ENCODE results near the gene CACNA2D4.

The CACNA2D4 gene

GRCh38 chr12:1907652-1908611, 10.5 kb downstream of the CACNA2D4 start:
- no peak overlapping the region for H3K27ac Mint-ChIP-seq
- H3K27me3 Mint-ChIP-seq (ENCODE audit: low read depth) = peaks cover 23% of the 10 kb centered on the region
- peak; percentile 3 for DNase-seq (ENCODE audit: low spot score)
- peak overlapping the region; percentile 42 for H3K4me3 Mint-ChIP-seq
- peaks cover 37% of the 10 kb centered on the region for H3K9me3 Mint-ChIP-seq
- H3K4me1 Mint-ChIP-seq (ENCODE audit: low read depth) = peaks cover 5% of the 10 kb centered on the region
- H3K36me3 Mint-ChIP-seq (ENCODE audit: low read depth) = peaks cover 2% of the 10 kb centered on the region

GRCh38 chr12:1906579-1906978, 11.9 kb downstream of the CACNA2D4 start:
- H3K9me3 Mint-ChIP-seq = peaks cover 51% of the 10 kb centered on the region
- H3K4me1 Mint-ChIP-seq (ENCODE audit: low read depth) = peaks cover 4% of the 10 kb centered on the region
- H3K4me3 Mint-ChIP-seq = no peak overlapping the region
- peak; percentile 2 for DNase-seq (ENCODE audit: low spot score)
- peaks cover 2% of the 10 kb centered on the region for H3K36me3 Mint-ChIP-seq (ENCODE audit: low read depth)
- no peak overlapping the region for H3K27ac Mint-ChIP-seq
- H3K27me3 Mint-ChIP-seq (ENCODE audit: low read depth) = peaks cover 31% of the 10 kb centered on the region

GRCh38 chr12:1904875-1905274, 13.6 kb downstream of the CACNA2D4 start:
- Mint-ChIP-seq H3K36me3 (ENCODE audit: low read depth) (peaks cover 2% of the 10 kb centered on the region), H3K4me3 (no peak overlapping the region), H3K27me3 (ENCODE audit: low read depth) (peaks cover 40% of the 10 kb centered on the region), H3K9me3 (peaks cover 51% of the 10 kb centered on the region), H3K4me1 (ENCODE audit: low read depth) (peaks cover 4% of the 10 kb centered on the region), H3K27ac (no peak overlapping the region)
- no peak for DNase-seq (ENCODE audit: low spot score)

DNA sequence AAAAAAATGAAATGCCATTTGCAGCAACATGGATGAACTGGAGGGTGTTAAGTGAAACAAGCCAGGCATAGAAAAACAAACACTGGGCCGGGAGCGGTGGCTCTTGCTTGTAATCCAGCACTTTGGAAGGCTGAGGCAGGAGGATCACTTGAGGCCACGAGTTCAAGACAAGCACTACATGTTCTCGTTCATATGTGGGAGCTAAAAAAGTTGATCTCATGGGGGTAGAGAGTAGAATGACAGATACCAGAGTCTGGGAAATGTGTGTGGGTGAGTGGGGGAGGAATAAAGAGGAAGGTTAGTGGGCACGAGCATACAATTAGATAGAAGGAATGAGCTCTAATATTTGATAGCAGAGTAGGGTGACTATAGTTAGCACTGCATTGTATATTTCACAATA, 21.5 kb downstream of the CACNA2D4 start:
- Mint-ChIP-seq H3K4me1 (ENCODE audit: low read depth) (no peaks in the 10 kb centered on the region), H3K9me3 (peaks cover 14% of the 10 kb centered on the region), H3K36me3 (ENCODE audit: low read depth) (no peaks in the 10 kb centered on the region), H3K27me3 (ENCODE audit: low read depth) (peaks cover 65% of the 10 kb centered on the region), H3K27ac (no peak overlapping the region), H3K4me3 (no peak overlapping the region)
- no peak for DNase-seq (ENCODE audit: low spot score)

DNA sequence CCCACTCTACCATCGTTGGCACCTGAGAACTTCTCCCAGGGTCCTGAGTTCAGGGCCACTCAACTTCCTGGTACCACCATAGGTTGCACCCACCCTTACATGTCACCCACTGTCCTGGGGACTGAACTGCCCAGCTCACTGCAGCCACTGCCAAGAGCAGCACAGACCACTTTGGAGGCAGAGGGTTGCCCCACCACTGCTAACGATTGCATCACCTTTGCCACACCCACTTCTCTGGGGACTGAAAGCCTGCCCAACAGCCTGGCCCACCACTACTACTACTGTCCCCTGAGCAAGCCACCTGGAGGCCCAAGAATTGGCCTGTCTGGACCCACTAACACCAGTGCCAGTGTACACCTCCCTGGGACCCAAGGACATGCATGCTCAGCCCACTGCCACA, 27.6 kb downstream of the CACNA2D4 start:
- no peak overlapping the region for H3K4me3 Mint-ChIP-seq
- no peaks in the 10 kb centered on the region for H3K4me1 Mint-ChIP-seq (ENCODE audit: low read depth)
- peaks cover 18% of the 10 kb centered on the region for H3K9me3 Mint-ChIP-seq
- peaks cover 34% of the 10 kb centered on the region for H3K27me3 Mint-ChIP-seq (ENCODE audit: low read depth)
- DNase-seq (ENCODE audit: low spot score) = no peak
- H3K36me3 Mint-ChIP-seq (ENCODE audit: low read depth) = no peaks in the 10 kb centered on the region
- H3K27ac Mint-ChIP-seq = no peak overlapping the region

- no peak for DNase-seq (ENCODE audit: low spot score)
- Mint-ChIP-seq H3K27ac (no peak overlapping the region), H3K36me3 (ENCODE audit: low read depth) (no peaks in the 10 kb centered on the region), H3K4me3 (no peak overlapping the region), H3K27me3 (ENCODE audit: low read depth) (peaks cover 34% of the 10 kb centered on the region), H3K4me1 (ENCODE audit: low read depth) (no peaks in the 10 kb centered on the region), H3K9me3 (peaks cover 18% of the 10 kb centered on the region)
Measured at GRCh38 chr12:1890119-1890703, 28.2 kb downstream of the CACNA2D4 start.

DNA sequence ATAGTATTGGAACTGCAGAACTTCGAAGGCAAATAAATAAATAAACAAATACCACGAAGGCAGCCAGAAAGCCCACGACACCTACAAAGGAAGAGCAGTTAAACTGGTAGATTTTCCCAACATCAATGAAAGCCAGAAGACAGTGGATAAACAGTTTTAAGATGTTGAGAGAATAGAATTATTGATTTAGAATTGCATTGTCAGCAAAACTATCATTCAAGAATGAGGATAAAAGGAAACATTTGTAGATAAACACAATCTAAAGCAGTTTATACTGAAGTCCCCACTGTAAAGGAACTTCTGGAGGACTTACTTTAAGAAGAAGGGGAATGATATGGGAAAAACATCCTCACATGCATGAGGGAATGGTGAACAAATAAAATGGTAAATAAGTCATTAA, 29.5 kb downstream of the CACNA2D4 start:
- peaks cover 18% of the 10 kb centered on the region for H3K9me3 Mint-ChIP-seq
- DNase-seq (ENCODE audit: low spot score) = no peak
- H3K27ac Mint-ChIP-seq = no peak overlapping the region
- peaks cover 23% of the 10 kb centered on the region for H3K27me3 Mint-ChIP-seq (ENCODE audit: low read depth)
- no peak overlapping the region for H3K4me3 Mint-ChIP-seq
- H3K36me3 Mint-ChIP-seq (ENCODE audit: low read depth) = no peaks in the 10 kb centered on the region
- no peaks in the 10 kb centered on the region for H3K4me1 Mint-ChIP-seq (ENCODE audit: low read depth)

DNA sequence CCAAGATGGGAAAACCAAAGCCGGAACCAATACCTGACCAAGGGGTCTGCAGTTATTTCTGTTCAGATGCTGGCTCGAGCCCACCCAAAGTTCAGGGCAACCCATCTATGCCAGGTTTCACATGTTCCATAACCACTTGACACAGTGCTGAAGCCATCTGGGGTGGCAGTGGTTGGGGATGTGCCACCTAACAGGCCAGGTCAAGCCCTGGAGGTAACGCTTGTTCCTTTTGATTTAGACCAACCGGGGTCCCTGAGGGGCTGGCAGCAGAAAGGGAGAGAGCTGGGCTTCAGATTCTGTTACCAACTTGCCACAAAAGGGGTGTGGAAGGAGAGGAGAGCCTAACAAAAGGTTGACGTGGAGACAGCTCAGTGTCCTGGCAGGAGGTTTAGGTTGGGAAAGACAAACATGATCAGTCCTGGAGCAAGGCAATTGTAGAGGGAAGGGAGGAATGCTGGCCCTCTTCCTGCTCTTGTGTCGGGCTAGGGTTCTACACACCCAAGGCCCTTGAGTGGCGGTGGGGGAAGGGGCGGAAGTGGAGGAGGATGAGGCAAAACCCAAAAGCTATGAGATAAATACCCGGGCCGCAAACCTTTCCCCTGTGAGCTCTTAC, 31.9 kb downstream of the CACNA2D4 start:
- no peak for DNase-seq (ENCODE audit: low spot score)
- H3K27ac Mint-ChIP-seq = no peak overlapping the region
- H3K4me1 Mint-ChIP-seq (ENCODE audit: low read depth) = no peaks in the 10 kb centered on the region
- no peaks in the 10 kb centered on the region for H3K36me3 Mint-ChIP-seq (ENCODE audit: low read depth)
- H3K4me3 Mint-ChIP-seq = no peak overlapping the region
- peaks cover 11% of the 10 kb centered on the region for H3K27me3 Mint-ChIP-seq (ENCODE audit: low read depth)
- peaks cover 5% of the 10 kb centered on the region for H3K9me3 Mint-ChIP-seq

DNA sequence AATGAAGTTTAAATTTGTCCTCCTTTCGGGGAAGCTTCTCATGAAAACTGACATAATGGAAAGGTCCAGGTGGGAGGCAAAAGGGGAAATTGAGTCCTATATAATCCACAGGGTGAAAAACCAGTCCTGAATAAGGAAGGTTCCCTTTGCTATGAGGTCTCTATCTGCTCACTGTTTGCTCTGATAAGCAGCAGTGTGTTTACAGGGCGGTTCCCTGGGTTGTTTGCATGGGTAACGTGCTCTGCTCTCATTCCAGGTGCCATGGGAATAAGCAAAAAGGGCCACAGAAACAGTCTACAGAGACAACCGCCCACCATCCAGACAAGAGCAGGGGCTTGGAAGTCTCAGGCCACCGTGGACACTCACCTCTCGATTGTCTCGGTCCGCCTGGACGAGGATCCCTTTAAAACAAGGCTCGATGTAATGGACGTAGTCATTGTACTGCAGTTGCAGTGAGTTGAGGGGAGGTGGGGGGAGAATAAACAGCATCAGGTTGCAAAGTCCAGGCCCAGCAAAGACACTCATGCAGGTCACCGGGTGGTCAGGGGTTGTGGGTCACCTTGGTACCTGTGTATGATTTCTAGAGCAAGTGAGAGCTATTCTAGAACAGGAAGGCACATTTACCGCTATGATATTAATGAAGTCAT, 32.7 kb downstream of the CACNA2D4 start:
- no peak for DNase-seq (ENCODE audit: low spot score)
- no peak overlapping the region for H3K4me3 Mint-ChIP-seq
- no peak overlapping the region for H3K27ac Mint-ChIP-seq
- H3K4me1 Mint-ChIP-seq (ENCODE audit: low read depth) = no peaks in the 10 kb centered on the region
- H3K9me3 Mint-ChIP-seq = no peaks in the 10 kb centered on the region
- no peaks in the 10 kb centered on the region for H3K36me3 Mint-ChIP-seq (ENCODE audit: low read depth)
- peaks cover 11% of the 10 kb centered on the region for H3K27me3 Mint-ChIP-seq (ENCODE audit: low read depth)

- no peaks in the 10 kb centered on the region for H3K4me1 Mint-ChIP-seq (ENCODE audit: low read depth)
- H3K27me3 Mint-ChIP-seq (ENCODE audit: low read depth) = peaks cover 11% of the 10 kb centered on the region
Measured at GRCh38 chr12:1885082-1885596, 33.3 kb downstream of the CACNA2D4 start.

GRCh38 chr12:1884651-1885050, 33.8 kb downstream of the CACNA2D4 start:
- Mint-ChIP-seq H3K27ac (no peak overlapping the region), H3K9me3 (no peaks in the 10 kb centered on the region), H3K36me3 (ENCODE audit: low read depth) (no peaks in the 10 kb centered on the region), H3K4me3 (no peak overlapping the region), H3K27me3 (ENCODE audit: low read depth) (peaks cover 11% of the 10 kb centered on the region), H3K4me1 (ENCODE audit: low read depth) (no peaks in the 10 kb centered on the region)
- no peak for DNase-seq (ENCODE audit: low spot score)

More at GRCh38 chr12:1885082-1885596, 33.3 kb downstream of the CACNA2D4 start:
- Mint-ChIP-seq H3K36me3 (ENCODE audit: low read depth) (no peaks in the 10 kb centered on the region), H3K9me3 (no peaks in the 10 kb centered on the region), H3K27ac (no peak overlapping the region), H3K4me3 (no peak overlapping the region)
- DNase-seq (ENCODE audit: low spot score) = no peak

DNA sequence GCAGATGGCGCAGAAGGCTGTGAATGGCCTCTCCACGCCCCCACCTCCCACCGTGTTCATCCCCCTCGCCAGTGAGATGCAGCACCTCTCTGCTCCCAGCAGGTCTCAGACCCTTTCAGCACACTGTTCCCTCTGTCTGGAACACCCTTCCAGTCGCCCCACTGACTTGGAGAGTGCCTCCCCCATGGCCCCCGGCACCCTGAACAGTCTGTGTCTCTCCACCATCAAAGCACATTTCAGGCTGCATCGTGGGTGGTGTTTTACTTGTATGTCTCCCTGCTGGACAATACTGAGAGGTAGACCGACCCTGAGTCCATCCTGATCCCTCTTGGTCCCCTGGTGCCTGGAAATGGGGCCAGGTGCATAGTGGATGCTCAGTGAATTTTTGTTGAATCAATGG, 34.9 kb downstream of the CACNA2D4 start:
- no peak for DNase-seq (ENCODE audit: low spot score)
- H3K4me1 Mint-ChIP-seq (ENCODE audit: low read depth) = no peaks in the 10 kb centered on the region
- H3K4me3 Mint-ChIP-seq = no peak overlapping the region
- no peak overlapping the region for H3K27ac Mint-ChIP-seq
- peaks cover 11% of the 10 kb centered on the region for H3K27me3 Mint-ChIP-seq (ENCODE audit: low read depth)
- H3K36me3 Mint-ChIP-seq (ENCODE audit: low read depth) = no peaks in the 10 kb centered on the region
- no peaks in the 10 kb centered on the region for H3K9me3 Mint-ChIP-seq

- H3K4me3 Mint-ChIP-seq = no peak overlapping the region
- no peak overlapping the region for H3K27ac Mint-ChIP-seq
- no peak for DNase-seq (ENCODE audit: low spot score)
Measured at GRCh38 chr12:1882850-1883470, 35.5 kb downstream of the CACNA2D4 start.

More at GRCh38 chr12:1882850-1883470, 35.5 kb downstream of the CACNA2D4 start:
- Mint-ChIP-seq H3K36me3 (ENCODE audit: low read depth) (no peaks in the 10 kb centered on the region), H3K4me1 (ENCODE audit: low read depth) (no peaks in the 10 kb centered on the region), H3K9me3 (no peaks in the 10 kb centered on the region), H3K27me3 (ENCODE audit: low read depth) (peaks cover 6% of the 10 kb centered on the region)

All from T-helper 2 cell treated with Interferon-gamma antibody and Interleukin-4, amounts not matched to agents 5 μg/mL and 100 μg/mL, for 36 hours (primary cell).